PC-9 (cell line): ENCODE results near the gene TMPRSS4.

Experiments used
- CTCF ChIP-seq: fragments of 200-600 bp; sonication (generic); conservative IDR thresholded peaks from 2 replicates; pipeline ENCODE4 v1.6.1; 2017; ENCODE audit warnings: mixed run types, antibody characterized with exemption, mild to moderate bottlenecking, moderate library complexity
- EZH2 ChIP-seq: fragments of 200-600 bp; sonication (generic); IDR thresholded peaks from 2 replicates; pipeline ENCODE4 v1.8.0; 2017; ENCODE audit warnings: antibody characterized with exemption, low read depth

- TF ChIP-seq CTCF = no peak
- no peak for TF ChIP-seq EZH2
These were observed 72.6 kb downstream of the TMPRSS4 start for GRCh38 chr11:118149493-118149892.
